HL-60/S4 treated with phorbol 12-myristate 13-acetate at 8.2 ng/mL for 4 days and 3 days (cell line): ENCODE data around the gene GATAD2A.
"Not testable (repeated sequence)": the region's sequence is repeated elsewhere in the genome, so short reads cannot be mapped to it uniquely, and the experiment has no call there.

Source experiments
- in situ Hi-C: fragments of 300-500 bp; cut with MboI; formaldehyde crosslinking; loops from 2 replicates; pipeline ENCODE4 v1.15.0; 2022; ENCODE audit warnings: low sequenced_read_pairs

The GATAD2A gene

DNA sequence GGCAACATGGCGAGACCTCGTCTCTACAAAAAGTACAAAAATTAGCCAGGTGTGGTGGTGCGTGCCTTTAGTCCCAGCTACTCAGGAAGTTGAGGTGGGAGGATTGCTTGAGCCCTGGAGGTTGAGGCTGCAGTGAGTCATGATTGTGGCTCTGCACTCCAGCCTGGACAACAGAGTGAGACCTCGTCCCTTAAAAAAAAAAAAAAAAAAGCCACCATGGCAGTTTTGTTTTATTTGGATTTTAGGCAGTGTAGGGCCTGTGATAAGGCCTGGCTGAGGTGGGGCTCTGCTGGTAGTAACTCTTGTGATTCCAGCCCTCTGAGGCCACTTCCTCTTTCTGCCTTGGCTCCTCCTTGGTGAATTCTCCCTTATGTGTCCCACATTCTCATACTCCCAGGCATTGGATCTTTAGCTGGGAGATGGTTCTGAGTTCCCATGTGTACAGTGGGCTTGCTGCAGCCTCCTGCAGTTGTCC is 39.2 kb downstream of the GATAD2A start:
- in situ Hi-C loops = no loop called here

DNA sequence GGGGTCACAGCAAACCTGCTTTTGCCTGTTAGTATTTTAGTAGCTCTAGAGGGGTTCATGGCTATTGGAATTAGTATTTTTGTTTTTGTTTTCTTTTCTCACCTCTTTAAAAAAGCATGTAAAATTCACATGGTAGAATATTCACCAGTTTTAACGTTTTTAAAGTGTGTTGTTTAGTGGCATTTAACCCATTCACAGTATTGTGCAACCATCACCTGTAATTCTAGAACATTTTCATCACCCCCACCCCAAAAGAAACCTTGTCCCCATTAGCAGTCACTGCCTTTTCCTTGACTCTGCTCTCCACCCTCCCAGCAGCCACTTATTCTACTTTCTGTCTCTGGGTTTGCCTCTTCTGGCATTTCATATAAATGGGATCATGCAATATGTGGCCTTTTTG is 39.8 kb downstream of the GATAD2A start:
- in situ Hi-C loops = no loop called here

- in situ Hi-C loops = no loop called here
These were observed 40.5 kb downstream of the GATAD2A start for GRCh38 chr19:19445911-19446361.

DNA sequence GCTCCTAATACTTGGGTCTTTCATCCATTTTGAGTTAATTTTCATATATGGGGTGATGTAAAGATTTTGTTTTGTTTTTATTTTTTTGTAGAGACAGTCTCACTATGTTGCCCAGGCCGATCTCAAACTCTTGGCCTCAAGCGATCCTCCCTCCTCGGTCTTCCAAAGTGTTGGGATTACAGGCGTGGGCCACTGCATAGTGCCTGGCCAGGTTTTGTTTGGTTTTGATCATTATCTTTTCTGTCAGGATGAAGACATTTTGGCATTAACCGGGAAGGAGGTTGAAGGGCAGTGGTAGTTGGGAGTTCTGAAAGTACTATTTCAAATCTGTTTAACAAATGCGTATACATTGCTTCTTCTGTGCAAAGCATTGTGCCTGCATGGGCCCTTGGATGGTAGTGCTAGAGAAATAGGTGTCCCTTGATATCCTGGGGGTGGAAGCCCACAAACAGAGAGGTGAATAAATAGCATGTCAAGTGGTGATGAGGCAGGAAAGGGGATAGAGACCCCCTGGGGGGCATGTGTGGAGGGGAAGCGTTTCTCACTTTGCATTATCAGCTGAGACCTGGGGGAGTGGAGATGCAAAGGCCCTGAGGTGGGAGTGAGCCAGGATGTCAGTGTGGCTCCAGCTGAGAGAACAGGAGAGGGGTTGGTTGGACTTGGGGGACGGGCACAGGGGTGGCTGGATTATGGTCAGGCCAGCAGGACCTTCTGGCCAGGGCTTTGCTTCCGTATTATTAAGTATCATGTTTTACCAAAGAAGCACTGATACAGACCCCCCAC is 41.4 kb downstream of the GATAD2A start:
- in situ Hi-C loops = no loop called here

DNA sequence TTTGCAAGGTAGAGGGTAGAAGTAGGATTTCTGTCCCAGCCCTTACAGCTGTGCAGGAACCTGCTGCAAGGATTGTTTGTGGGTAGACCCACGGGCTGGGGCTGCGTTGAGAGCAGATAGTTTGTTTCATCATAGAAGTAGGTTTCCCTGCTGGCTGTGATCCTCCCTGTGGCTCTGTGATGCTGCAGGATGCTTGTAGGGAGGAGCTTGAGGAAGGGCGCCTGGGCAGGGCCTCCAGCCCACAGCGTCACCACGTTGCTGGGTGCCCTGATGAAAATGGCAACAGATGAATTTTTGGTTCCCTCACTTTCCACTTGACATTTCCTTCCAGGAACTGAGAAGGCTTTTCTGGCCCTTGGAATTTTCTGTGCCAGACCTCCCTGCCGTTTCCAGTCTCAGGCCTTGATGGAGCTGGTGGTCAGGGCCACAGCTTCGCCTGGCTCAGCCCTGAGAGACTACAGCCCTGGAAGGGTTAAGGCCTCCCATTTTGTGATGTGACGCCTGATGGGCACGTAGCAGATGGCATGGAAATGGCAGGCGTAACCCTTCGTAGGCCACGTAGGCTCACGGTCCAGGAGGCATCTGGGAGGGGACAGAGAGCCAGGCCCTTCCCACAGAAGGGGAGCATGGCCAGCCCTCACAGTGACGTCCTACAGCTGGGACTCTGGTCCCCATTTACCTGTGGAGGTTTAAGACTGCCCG is 42.2 kb downstream of the GATAD2A start:
- in situ Hi-C loops = no loop called here

DNA sequence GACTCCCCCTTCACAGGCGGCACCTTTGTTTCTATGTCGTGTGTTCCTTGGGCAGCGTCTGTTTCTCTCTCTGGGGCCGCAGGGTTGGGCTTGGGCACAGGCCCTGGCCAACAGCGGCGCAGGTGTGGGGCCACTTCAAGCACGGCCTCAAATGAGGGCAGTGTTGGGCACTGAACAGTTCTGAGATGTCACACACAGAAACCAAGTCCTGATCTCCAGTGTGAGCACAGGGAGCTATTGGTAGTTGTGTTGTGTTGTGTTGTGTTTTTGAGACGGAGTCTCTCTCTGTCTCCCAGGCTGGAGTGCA is 42.7 kb downstream of the GATAD2A start:
- in situ Hi-C loops = no loop called here

DNA sequence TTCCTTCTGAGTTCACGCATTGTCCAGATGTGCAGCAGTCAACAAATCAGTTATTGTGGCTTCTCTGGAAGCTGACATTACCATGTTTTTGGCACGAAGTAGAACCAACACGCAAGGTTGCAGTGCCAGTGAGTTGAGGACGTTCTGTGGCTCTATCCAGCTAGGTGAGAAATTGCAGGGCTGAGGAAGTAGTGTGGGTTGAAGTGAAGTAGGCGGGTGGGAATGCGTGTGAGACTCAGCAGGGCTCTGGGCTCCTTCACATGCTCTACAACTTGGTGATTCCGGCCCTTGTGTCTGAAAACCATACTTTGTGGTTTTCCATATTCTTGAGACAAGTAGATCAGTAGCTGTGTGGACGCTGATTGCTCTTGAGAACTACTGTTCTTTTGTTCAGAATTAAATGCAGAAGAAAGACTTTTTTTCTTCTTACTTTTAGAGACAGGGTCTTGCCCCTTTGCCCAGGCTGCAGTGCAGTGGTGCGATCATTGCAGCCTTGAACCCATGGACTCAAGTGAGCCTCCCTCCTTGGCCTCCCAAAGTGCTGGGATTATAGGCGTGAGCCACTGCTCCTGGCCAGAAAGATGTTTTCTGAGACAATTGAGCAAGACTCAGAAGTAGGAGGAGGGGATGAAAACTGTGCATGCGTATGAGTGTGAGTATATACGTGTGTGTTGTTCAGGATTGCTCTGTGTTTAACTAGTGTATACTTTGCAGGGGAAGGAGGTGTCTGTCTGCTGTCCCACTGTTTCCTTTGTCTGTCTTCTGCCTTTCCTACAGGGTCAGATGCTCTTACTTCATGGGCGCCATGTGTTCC is 46.2 kb downstream of the GATAD2A start:
- in situ Hi-C loops = no loop called here

GRCh38 chr19:19452243-19453124 is 47.0 kb downstream of the GATAD2A start:
- in situ Hi-C loops = no loop called here

DNA sequence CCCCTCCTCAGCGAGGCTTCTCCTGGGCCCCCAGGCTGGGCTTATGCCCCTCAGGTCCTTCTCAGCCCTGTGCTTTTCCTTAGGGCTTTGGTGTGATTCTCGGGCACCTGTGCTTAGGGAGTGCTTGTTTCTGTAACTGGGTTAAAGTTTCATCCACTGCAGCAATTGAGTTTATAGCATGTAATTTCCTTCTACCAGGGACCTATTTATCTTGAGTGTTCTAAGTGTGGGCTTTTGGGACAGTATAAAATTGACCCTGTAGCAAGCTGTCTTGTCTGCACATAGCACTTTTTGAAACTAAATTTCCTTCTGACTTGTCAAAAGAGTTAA is 47.6 kb downstream of the GATAD2A start:
- in situ Hi-C loops = no loop called here

DNA sequence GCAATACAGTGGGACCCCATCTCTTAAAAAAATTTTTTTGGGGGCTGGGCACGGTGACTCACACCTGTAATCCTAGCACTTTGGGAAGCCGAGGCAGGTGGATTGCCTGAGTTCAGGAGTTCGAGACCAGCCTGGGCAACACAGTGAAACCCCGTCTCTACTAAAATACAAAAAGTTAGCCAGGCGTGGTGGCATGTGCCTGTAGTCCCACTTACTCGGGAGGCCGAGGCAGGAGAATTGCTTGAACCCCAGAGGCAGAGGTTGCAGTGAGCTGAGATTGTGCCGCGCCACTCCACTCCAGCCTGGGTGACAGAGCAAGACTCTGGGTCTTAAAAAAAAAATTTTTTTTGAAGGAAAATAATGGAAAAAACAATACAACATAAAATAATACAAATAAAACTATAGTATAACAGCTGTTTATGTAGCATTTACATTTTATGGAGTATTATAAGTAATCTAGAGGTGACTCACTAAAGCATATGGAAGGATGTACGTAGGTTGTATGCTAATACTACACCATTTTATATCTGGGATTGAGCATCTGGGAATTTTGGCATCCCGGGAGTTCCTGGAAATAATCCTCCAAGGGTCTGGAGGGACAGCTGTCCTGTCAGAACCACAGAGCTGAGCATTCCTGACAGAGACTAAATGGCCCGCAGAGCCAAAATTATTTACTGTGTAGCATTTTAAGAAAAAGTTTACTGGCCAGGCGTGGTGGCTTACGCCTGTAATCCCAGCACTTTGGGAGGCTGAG is 49.9 kb downstream of the GATAD2A start:
- in situ Hi-C loops = not testable (repeated sequence)

DNA sequence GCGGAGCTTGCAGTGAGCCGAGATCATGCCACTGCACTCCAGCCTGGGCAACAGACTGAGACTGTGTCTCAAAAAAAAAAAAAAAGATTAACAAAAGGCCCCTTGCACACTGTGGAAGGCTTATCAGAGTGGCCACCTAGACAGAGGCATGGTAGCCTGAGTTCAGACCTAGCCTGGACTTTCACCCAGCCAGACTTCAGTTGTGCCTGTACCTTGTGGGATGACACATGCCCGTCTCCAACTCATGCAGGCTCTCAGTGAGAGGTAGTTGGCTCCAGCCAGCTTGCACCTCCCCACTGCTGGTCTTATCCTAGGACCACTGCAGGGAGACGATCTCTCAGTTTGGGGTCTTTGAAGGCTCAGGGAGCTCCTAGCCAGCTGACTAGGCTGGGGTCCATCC is 52.2 kb downstream of the GATAD2A start:
- in situ Hi-C loops = no loop called here

GRCh38 chr19:19458110-19458816 is 52.8 kb downstream of the GATAD2A start:
- in situ Hi-C loops = no loop called here

- in situ Hi-C loops = no loop called here
These were observed 53.6 kb downstream of the GATAD2A start for GRCh38 chr19:19459073-19459472.

DNA sequence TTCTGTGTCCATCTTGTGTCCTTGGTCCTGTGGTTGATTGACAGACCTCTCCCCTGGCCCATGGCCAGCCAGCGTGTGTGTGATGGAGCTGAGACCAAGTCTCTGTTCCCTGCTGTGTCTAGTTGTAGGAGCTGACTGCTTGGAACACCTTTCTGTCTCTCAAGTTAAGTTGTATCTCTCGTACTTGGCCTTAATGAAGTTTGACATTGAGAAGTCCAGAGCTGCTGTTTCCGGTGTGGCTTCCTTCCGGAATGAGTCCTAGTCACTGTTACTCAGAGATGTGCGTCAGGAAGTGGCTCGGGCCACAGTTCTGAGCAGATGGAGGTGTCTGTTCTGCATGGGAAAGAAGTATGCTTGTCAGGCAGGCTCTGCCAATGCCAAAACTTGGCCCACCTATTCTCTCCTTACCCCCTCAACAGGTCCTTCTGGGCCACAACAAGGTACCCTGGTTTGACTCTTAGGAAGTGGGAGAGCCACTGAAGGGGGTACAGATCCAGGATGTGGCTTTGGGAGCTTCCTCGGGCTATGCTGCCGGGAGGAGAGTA is 54.3 kb downstream of the GATAD2A start:
- in situ Hi-C loops = no loop called here

DNA sequence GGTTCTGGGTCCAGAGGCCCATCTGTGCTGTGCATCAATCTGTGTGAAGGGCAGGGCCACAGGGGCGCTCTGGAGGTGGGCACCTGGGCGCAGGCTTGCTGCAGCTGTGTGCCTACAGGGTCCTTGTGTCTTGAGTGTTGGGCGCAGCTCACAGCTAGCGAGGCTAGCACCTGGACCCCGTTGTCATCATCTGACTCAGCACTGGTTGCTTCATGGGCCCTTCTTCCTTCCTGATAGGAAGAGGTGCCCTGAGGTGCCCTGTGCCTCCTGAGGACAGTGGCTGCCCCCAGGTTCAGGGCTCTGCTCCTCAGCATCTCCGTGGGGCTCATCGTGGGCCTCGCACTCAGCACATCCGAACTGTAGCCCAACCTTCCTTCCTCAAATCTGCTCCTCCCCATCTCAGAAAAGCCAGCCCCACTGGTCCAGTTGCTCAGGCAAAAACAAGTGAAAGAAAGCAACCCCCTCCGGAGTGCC is 54.8 kb downstream of the GATAD2A start:
- in situ Hi-C loops = no loop called here

DNA sequence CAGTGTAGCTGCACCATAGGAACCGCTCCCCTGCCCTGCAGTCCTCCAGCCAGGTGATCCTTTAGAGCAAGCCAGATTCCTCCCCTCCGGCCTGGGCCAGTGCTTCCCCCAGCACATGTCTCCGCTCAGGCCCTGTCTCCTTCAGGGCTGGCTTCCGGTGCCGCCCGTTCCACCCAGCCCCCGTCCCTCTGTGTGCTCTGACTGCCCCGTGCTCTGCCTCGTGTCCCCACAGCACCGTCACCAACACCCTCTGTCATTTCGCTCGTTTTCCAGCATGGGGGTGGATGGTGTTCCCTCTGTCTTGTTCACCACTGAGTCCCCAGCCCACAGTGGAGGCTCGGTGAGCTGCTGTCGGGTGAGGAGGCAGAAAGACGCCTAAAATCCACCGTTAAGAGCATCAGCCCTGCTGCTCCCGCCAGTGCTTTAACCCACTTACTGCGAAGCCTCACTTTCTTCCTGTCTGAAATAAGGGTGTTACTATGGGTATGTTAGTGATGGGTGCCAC is 55.3 kb downstream of the GATAD2A start:
- in situ Hi-C loops = no loop called here

GRCh38 chr19:19461306-19461670 is 55.8 kb downstream of the GATAD2A start:
- in situ Hi-C loops = no loop called here

GRCh38 chr19:19461671-19462622 is 56.5 kb downstream of the GATAD2A start:
- in situ Hi-C loops = no loop called here
